Measurements from ENCODE around the gene RHBDF1.

RHBDF1 gene

GRCh38 chr16:102060-102855 lies 29.8 kb upstream of the RHBDF1 start:
- H3K4me1 Mint-ChIP-seq: peaks cover 8% of the 10 kb centered on the region
- H3K27ac Mint-ChIP-seq: no peak overlapping the region
- no peak overlapping the region for H3K4me3 Mint-ChIP-seq
- DNase-seq (no peak), ATAC-seq (no peak)
- H3K9me3 Mint-ChIP-seq: no peaks in the 10 kb centered on the region
- H3K27me3 Mint-ChIP-seq: no peaks in the 10 kb centered on the region

- H3K9me3 Mint-ChIP-seq: no peaks in the 10 kb centered on the region
- no peaks in the 10 kb centered on the region for H3K27me3 Mint-ChIP-seq
- peaks cover 14% of the 10 kb centered on the region for H3K4me1 Mint-ChIP-seq
- peak overlapping the region in 1 of 2 donors; percentile 19 for H3K27ac Mint-ChIP-seq
- DNase-seq (no peak), ATAC-seq (no peak)
- H3K4me3 Mint-ChIP-seq: no peak overlapping the region
Measured at GRCh38 chr16:101586-101985, 29.2 kb upstream of the RHBDF1 start.

- H3K27me3 Mint-ChIP-seq: no peaks in the 10 kb centered on the region
- no peak overlapping the region for H3K27ac Mint-ChIP-seq
- H3K9me3 Mint-ChIP-seq: no peaks in the 10 kb centered on the region
- H3K4me3 Mint-ChIP-seq: no peak overlapping the region
- H3K4me1 Mint-ChIP-seq: peaks cover 14% of the 10 kb centered on the region
- no peak for DNase-seq
- no peak for ATAC-seq
Measured at GRCh38 chr16:100989-101388, 28.6 kb upstream of the RHBDF1 start.

- ATAC-seq (no peak), DNase-seq (no peak)
- peaks cover 14% of the 10 kb centered on the region for H3K4me1 Mint-ChIP-seq
- no peaks in the 10 kb centered on the region for H3K9me3 Mint-ChIP-seq
- no peaks in the 10 kb centered on the region for H3K27me3 Mint-ChIP-seq
- H3K27ac Mint-ChIP-seq: no peak overlapping the region
- no peak overlapping the region for H3K4me3 Mint-ChIP-seq
Measured at GRCh38 chr16:97822-98221, 25.4 kb upstream of the RHBDF1 start.

- H3K27me3 Mint-ChIP-seq: no peaks in the 10 kb centered on the region
- peak; percentile 93 for DNase-seq
- ATAC-seq: peak; percentile 97
- no peaks in the 10 kb centered on the region for H3K9me3 Mint-ChIP-seq
- H3K4me3 Mint-ChIP-seq: no peak overlapping the region
- peaks cover 14% of the 10 kb centered on the region for H3K4me1 Mint-ChIP-seq
- peak overlapping the region in 1 of 2 donors; percentile 80 for H3K27ac Mint-ChIP-seq
Measured at GRCh38 chr16:96935-97381, 24.5 kb upstream of the RHBDF1 start.

GRCh38 chr16:94918-95265 lies 22.5 kb upstream of the RHBDF1 start:
- H3K4me3 Mint-ChIP-seq: no peak overlapping the region
- H3K9me3 Mint-ChIP-seq: no peaks in the 10 kb centered on the region
- peak overlapping the region in 1 of 2 donors; percentile 75 for H3K27ac Mint-ChIP-seq
- no peaks in the 10 kb centered on the region for H3K27me3 Mint-ChIP-seq
- ATAC-seq: no peak
- peaks cover 14% of the 10 kb centered on the region for H3K4me1 Mint-ChIP-seq
- no peak for DNase-seq

GRCh38 chr16:92431-93339 lies 20.3 kb upstream of the RHBDF1 start:
- ATAC-seq: no peak
- H3K9me3 Mint-ChIP-seq: no peaks in the 10 kb centered on the region
- H3K4me3 Mint-ChIP-seq: no peak overlapping the region
- peak overlapping the region in 1 of 2 donors; percentile 78 for H3K27ac Mint-ChIP-seq
- H3K4me1 Mint-ChIP-seq: peaks cover 11% of the 10 kb centered on the region
- H3K27me3 Mint-ChIP-seq: no peaks in the 10 kb centered on the region
- DNase-seq: no peak

GRCh38 chr16:91484-91883 lies 19.1 kb upstream of the RHBDF1 start:
- Mint-ChIP-seq H3K27ac (no peak overlapping the region), H3K4me3 (no peak overlapping the region), H3K9me3 (no peaks in the 10 kb centered on the region), H3K27me3 (no peaks in the 10 kb centered on the region), H3K4me1 (peaks cover under 1% of the 10 kb centered on the region)
- DNase-seq (no peak), ATAC-seq (no peak)

- Mint-ChIP-seq H3K4me3 (no peak overlapping the region), H3K9me3 (no peaks in the 10 kb centered on the region), H3K27me3 (no peaks in the 10 kb centered on the region), H3K4me1 (peaks cover 19% of the 10 kb centered on the region), H3K27ac (peak overlapping the region in 1 of 2 donors; percentile 12)
- no peak for DNase-seq
- no peak for ATAC-seq
Measured at GRCh38 chr16:89391-90302, 17.2 kb upstream of the RHBDF1 start.

GRCh38 chr16:88613-89012 lies 16.2 kb upstream of the RHBDF1 start:
- H3K9me3 Mint-ChIP-seq: no peaks in the 10 kb centered on the region
- H3K4me1 Mint-ChIP-seq: peaks cover 30% of the 10 kb centered on the region
- DNase-seq: no peak
- ATAC-seq: no peak
- no peak overlapping the region for H3K27ac Mint-ChIP-seq
- no peak overlapping the region for H3K4me3 Mint-ChIP-seq
- no peaks in the 10 kb centered on the region for H3K27me3 Mint-ChIP-seq

GRCh38 chr16:86483-86952 lies 14.1 kb upstream of the RHBDF1 start:
- H3K27ac Mint-ChIP-seq: peak overlapping the region; percentile 57 to 75
- DNase-seq: no peak
- H3K27me3 Mint-ChIP-seq: no peaks in the 10 kb centered on the region
- no peak overlapping the region for H3K4me3 Mint-ChIP-seq
- ATAC-seq: no peak
- H3K9me3 Mint-ChIP-seq: no peaks in the 10 kb centered on the region
- H3K4me1 Mint-ChIP-seq: peaks cover 45% of the 10 kb centered on the region

GRCh38 chr16:85865-86264 lies 13.4 kb upstream of the RHBDF1 start:
- no peak for ATAC-seq
- peaks cover 45% of the 10 kb centered on the region for H3K4me1 Mint-ChIP-seq
- DNase-seq: no peak
- no peak overlapping the region for H3K4me3 Mint-ChIP-seq
- no peaks in the 10 kb centered on the region for H3K9me3 Mint-ChIP-seq
- H3K27ac Mint-ChIP-seq: peak overlapping the region; percentile 57 to 75
- H3K27me3 Mint-ChIP-seq: no peaks in the 10 kb centered on the region

- H3K27me3 Mint-ChIP-seq: no peaks in the 10 kb centered on the region
- H3K27ac Mint-ChIP-seq: peak overlapping the region; percentile 70 to 93
- no peak for DNase-seq
- peak overlapping the region; percentile 67 to 71 for H3K4me3 Mint-ChIP-seq
- ATAC-seq: no peak
- H3K4me1 Mint-ChIP-seq: peaks cover 48% of the 10 kb centered on the region
- H3K9me3 Mint-ChIP-seq: no peaks in the 10 kb centered on the region
Measured at GRCh38 chr16:85407-85782, 13.0 kb upstream of the RHBDF1 start.

GRCh38 chr16:84718-85406 lies 12.4 kb upstream of the RHBDF1 start:
- H3K4me1 Mint-ChIP-seq: peaks cover 53% of the 10 kb centered on the region
- H3K27me3 Mint-ChIP-seq: no peaks in the 10 kb centered on the region
- peak overlapping the region; percentile 70 to 93 for H3K27ac Mint-ChIP-seq
- peak overlapping the region; percentile 67 to 71 for H3K4me3 Mint-ChIP-seq
- H3K9me3 Mint-ChIP-seq: no peaks in the 10 kb centered on the region
- peak; percentile 59 to 86 for DNase-seq
- peak; percentile 94 for ATAC-seq
